Lung (tissue), 12 donors: ENCODE results near the gene STEAP3. TPM values are rescaled to one million over a fixed set of nuclear protein-coding genes. Genes with fewer than 3 reads are reported as not detected.

Source experiments
- ATAC-seq: fragments of 200-7000 bp; cut with Tn5 transposase; one replicate; pipeline ENCODE4 v1.9.1; 2020; ENCODE audit warnings: moderate number of reproducible peaks; ENCODE audit not compliant: insufficient read depth, low FRiP score
- DNase-seq, 3 donors: peaks; one replicate each; pipeline ENCODE4 v3.0.0-alpha.2; 2013 to 2017
- H3K27ac ChIP-seq, 2 donors: one replicate each; pipeline ENCODE4 v1.5.1; 2013; ENCODE audit warnings: mild to moderate bottlenecking in 2 of 2, moderate library complexity in 2 of 2, control low read depth in 1 of 2, inconsistent platforms in 1 of 2, low read depth in 1 of 2, low read length in 1 of 2
- H3K27me3 ChIP-seq, 3 donors: one replicate each; pipeline ENCODE4 v1.5.1; 2013; ENCODE audit warnings: low read length in 2 of 3; ENCODE audit not compliant: control insufficient read depth in 3 of 3, insufficient read depth in 3 of 3
- H3K36me3 ChIP-seq, 4 donors: one replicate each; pipeline ENCODE4 v1.5.1; 2013; ENCODE audit warnings: low read length in 4 of 4, mild to moderate bottlenecking in 1 of 4, moderate library complexity in 1 of 4; ENCODE audit not compliant: control insufficient read depth in 4 of 4, insufficient read depth in 4 of 4
- H3K4me1 ChIP-seq, 5 donors: one replicate each; pipeline ENCODE4 v1.5.1; 2013; ENCODE audit warnings: low read length in 5 of 5, mild to moderate bottlenecking in 2 of 5, moderate library complexity in 1 of 5; ENCODE audit not compliant: control insufficient read depth in 5 of 5, insufficient read depth in 5 of 5
- H3K4me3 ChIP-seq: one replicate; pipeline ENCODE4 v1.5.1; 2013; ENCODE audit warnings: mild to moderate bottlenecking, control low read depth, moderate library complexity
- H3K9ac ChIP-seq, 2 donors: one replicate each; pipeline ENCODE4 v1.5.1; 2013; ENCODE audit warnings: low read length in 2 of 2, control low read depth in 1 of 2; ENCODE audit not compliant: insufficient read depth in 1 of 2
- H3K9me3 ChIP-seq, 4 donors: one replicate each; pipeline ENCODE4 v1.5.1; 2013; ENCODE audit warnings: low read length in 3 of 4, mild to moderate bottlenecking in 1 of 4, moderate library complexity in 1 of 4; ENCODE audit not compliant: control insufficient read depth in 4 of 4, insufficient read depth in 3 of 4
- WGBS, 2 donors: extraction: QIAGEN DNeasy Blood & Tissue Kit; methylation state at CpG; one replicate each; pipeline ENCODE4 v1.1.7; 2013; 5-methylcytosine and 5-hydroxymethylcytosine counted together
- polyA plus RNA-seq, 2 donors: library from polyadenylated mRNA; stranded (reverse); fragments of 200-250 nt; gene quantifications; one replicate each; pipeline ENCODE4 v1.2.1, GENCODE V29; 2013
- total RNA-seq, 2 donors: library from RNA; depleted of rRNA in 1 of 2; stranded (reverse); fragments of >200 nt in 1 of 2; gene quantifications; one replicate each; pipeline ENCODE4 v1.2.1, GENCODE V29; 2014 to 2021
- TF ChIP-seq, protein P1 (sequence below): IDR thresholded peaks from 2 replicates; pipeline ENCODE4 v1.5.1; 2012; ENCODE audit warnings: mild to moderate bottlenecking; ENCODE audit errors: control extremely low read depth, extremely low read depth
- donor health status: control.
- donor health status: control.
- donor health status: Bipolar disorder and iron deficiency.
- donor health status: healthy.
- donor health status: DM: yes; HTN: yes; CAD: no.

The STEAP3 gene
- total and polyA plus RNA-seq, 4 donors: 4.3 to 47.8 (median 20.1) TPM

DNA sequence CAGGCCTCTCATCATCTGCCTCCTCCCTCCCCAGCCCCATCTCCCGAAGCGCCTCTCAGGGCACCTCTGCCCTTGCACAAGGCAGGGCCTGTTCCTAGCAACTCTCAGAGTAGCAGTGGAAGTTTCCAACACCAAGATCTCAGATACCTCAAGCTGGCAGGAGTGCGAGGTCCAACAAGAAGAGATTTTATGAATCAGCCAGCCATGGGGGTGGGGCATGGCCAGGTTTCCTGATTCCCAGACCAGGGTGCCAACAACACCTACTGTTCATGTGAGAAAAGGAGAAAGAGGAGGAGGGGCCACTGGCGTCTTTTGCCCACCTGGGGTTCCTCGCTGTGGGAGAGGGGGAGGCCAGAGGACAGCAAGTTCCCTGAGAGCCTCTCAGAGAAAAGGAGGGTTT is 6.6 kb upstream of the STEAP3 start:
- no peak overlapping the region for H3K4me3 ChIP-seq
- H3K36me3 ChIP-seq: no peaks in the 10 kb centered on the region
- H3K9me3 ChIP-seq: no peaks in the 10 kb centered on the region
- 91 to 95% methylated on average over 5 of the region's 5 CpGs for WGBS, 2 donors
- TF ChIP-seq, protein P1, sequence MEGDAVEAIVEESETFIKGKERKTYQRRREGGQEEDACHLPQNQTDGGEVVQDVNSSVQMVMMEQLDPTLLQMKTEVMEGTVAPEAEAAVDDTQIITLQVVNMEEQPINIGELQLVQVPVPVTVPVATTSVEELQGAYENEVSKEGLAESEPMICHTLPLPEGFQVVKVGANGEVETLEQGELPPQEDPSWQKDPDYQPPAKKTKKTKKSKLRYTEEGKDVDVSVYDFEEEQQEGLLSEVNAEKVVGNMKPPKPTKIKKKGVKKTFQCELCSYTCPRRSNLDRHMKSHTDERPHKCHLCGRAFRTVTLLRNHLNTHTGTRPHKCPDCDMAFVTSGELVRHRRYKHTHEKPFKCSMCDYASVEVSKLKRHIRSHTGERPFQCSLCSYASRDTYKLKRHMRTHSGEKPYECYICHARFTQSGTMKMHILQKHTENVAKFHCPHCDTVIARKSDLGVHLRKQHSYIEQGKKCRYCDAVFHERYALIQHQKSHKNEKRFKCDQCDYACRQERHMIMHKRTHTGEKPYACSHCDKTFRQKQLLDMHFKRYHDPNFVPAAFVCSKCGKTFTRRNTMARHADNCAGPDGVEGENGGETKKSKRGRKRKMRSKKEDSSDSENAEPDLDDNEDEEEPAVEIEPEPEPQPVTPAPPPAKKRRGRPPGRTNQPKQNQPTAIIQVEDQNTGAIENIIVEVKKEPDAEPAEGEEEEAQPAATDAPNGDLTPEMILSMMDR: no peak
- peaks cover 0 to 2% (median 0%) of the 10 kb centered on the region in 3 donors for H3K27me3 ChIP-seq
- no peak overlapping the region for H3K27ac ChIP-seq
- ATAC-seq (no peak), DNase-seq (no peak)
- H3K4me1 ChIP-seq: peaks cover 0 to 10% (median 0%) of the 10 kb centered on the region in 5 donors
- H3K9ac ChIP-seq: no peak overlapping the region

DNA sequence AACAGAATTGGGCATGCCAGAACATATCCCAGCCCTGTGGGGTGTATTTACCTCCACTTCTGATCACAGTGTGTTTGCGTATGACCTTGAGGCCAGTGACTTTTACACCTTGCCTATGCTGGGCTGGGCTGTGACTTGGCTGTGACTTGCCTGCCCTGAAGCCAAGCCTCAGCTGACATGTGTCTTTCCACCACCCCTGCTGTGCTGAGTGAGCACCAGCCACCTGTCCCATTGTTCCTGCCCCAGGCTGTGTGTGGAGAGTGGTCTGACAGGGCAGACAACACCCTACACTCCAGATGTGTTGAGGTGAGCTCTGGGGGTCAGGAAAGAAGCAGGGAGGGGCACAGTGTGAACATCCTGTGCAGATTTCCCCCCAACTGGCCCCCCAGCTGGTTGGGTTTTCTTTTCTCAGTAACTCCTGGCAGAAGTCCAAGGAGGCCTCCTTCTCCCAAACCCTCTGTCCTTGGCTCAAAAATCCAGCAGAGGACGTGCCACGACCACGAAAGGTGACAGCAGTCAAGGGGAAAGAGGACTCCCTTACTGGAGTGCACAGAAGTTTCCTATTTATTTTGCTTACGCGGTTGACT is 5.1 kb upstream of the STEAP3 start:
- TF ChIP-seq, protein P1: no peak
- WGBS, 2 donors: 38 to 40% methylated on average over 6 of the region's 6 CpGs
- H3K27me3 ChIP-seq: peaks cover 0 to 2% (median 0%) of the 10 kb centered on the region in 3 donors
- H3K27ac ChIP-seq: no peak overlapping the region
- no peak overlapping the region for H3K9ac ChIP-seq
- peaks cover 0 to 10% (median 0%) of the 10 kb centered on the region in 5 donors for H3K4me1 ChIP-seq
- H3K36me3 ChIP-seq: no peaks in the 10 kb centered on the region
- DNase-seq: peak; percentile 69 to 79 (median 76)
- no peak overlapping the region for H3K4me3 ChIP-seq
- ATAC-seq: no peak
- no peaks in the 10 kb centered on the region for H3K9me3 ChIP-seq

DNA sequence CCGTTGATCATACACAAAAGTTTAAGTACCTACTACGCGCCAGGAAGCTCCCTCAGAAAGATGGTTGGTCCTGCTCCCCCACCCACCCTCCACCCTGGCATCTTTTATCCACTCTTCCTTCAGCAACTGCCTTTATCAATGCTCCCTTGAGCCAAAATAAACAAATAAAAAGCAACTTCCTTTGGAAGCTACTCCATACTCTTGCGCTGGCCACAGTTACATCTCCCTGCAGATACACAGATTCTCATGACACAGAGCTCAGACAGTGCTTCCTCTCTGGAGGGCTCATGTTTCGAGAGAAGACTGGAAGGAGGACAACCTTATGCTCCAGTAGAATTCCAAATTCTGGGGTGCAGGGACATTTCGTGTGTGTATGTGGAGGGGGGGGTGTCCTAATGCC is 3.8 kb upstream of the STEAP3 start:
- no peak overlapping the region for H3K9ac ChIP-seq

More for the DNA sequence above, 3.8 kb upstream of the STEAP3 start:
- TF ChIP-seq, protein P1: no peak
- 50 to 58% methylated on average over 6 of the region's 6 CpGs for WGBS, 2 donors
- Histone ChIP-seq H3K27ac (no peak overlapping the region), H3K36me3 (no peaks in the 10 kb centered on the region), H3K4me1 (peaks cover 0 to 18% (median 4%) of the 10 kb centered on the region in 5 donors), H3K27me3 (peaks cover 0 to 8% (median 8%) of the 10 kb centered on the region in 3 donors), H3K9me3 (no peaks in the 10 kb centered on the region), H3K4me3 (no peak overlapping the region)
- ATAC-seq (no peak), DNase-seq (peak in 1 of 3 donors; percentile 42)
